ENCODE results near the gene CPT1C.

DNA sequence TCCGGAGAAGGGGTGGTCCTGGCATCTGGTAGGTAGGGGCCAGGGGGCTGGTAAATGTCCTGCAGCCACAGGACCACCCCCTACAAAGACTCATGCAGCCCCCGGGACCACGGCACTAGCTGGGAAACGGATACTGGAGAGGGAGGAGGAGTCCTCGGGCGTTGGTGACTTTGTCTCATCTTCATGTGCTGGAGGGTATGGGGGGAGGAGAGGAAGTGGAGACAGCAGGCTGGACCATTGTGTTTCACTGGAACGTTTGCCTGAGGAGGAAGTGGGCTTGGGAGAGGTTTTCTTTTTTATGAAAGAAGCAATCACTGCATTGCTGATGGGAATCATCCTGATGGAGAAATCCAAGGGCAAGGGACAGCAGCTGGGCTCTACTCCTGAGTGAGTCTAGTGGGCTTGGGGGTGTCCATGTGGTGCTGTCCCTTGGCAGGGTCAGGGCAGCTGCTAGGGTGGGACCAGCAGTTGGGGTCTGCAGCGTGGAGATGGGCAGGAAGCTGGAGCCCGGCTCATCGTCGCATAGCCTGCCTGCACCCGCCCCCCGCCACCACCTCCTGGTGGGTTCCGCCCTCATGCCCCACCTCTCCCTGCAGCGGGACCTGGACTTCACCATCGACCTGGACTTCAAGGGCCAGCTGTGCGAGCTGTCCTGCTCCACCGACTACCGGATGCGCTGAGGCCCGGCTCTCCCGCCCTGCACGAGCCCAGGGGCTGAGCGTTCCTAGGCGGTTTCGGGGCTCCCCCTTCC is 3.2 kb upstream of the CPT1C start:
- TF ChIP-seq, protein P1, sequence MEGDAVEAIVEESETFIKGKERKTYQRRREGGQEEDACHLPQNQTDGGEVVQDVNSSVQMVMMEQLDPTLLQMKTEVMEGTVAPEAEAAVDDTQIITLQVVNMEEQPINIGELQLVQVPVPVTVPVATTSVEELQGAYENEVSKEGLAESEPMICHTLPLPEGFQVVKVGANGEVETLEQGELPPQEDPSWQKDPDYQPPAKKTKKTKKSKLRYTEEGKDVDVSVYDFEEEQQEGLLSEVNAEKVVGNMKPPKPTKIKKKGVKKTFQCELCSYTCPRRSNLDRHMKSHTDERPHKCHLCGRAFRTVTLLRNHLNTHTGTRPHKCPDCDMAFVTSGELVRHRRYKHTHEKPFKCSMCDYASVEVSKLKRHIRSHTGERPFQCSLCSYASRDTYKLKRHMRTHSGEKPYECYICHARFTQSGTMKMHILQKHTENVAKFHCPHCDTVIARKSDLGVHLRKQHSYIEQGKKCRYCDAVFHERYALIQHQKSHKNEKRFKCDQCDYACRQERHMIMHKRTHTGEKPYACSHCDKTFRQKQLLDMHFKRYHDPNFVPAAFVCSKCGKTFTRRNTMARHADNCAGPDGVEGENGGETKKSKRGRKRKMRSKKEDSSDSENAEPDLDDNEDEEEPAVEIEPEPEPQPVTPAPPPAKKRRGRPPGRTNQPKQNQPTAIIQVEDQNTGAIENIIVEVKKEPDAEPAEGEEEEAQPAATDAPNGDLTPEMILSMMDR (IDR thresholded peaks at IDR 0.05), result no peak
- TF ChIP-seq POLR2A (IDR thresholded peaks at IDR 0.05), result no peak

Measured in esophagus squamous epithelium (tissue), 4 donors.